ENCODE data around the gene PGBD1.

GRCh38 chr6:28264834-28265401 is 16.5 kb upstream of the PGBD1 start:
- TF ChIP-seq CTCF (IDR thresholded peaks at IDR 0.05; ENCODE audit: poor library complexity) (no peak), EZH2phosphoT487 (IDR thresholded peaks at IDR 0.05; ENCODE audit: low read depth, severe bottlenecking, unreplicated experiment) (no peak)

Measured in hepatocyte (in vitro differentiated cells).